Subcutaneous abdominal adipose tissue (tissue), 5 donors: ENCODE results near the gene NXNL1.

Experiments used
- H3K27ac ChIP-seq: one replicate; pipeline ENCODE4 v1.7.0; 2013; ENCODE audit warnings: low read depth, mild to moderate bottlenecking, inconsistent platforms, low read length, moderate library complexity
- H3K27me3 ChIP-seq, 5 donors: one replicate each; pipeline ENCODE4 v1.7.0; 2013; ENCODE audit warnings: low read length in 5 of 5, inconsistent platforms in 1 of 5; ENCODE audit not compliant: control insufficient read depth in 5 of 5, insufficient read depth in 4 of 5
- H3K36me3 ChIP-seq, 5 donors: one replicate each; pipeline ENCODE4 v1.7.0; 2013; ENCODE audit warnings: low read length in 5 of 5; ENCODE audit not compliant: control insufficient read depth in 5 of 5, insufficient read depth in 5 of 5
- H3K4me1 ChIP-seq, 5 donors: one replicate each; pipeline ENCODE4 v1.7.0; 2013; ENCODE audit warnings: low read length in 5 of 5, mild to moderate bottlenecking in 3 of 5, moderate library complexity in 1 of 5; ENCODE audit not compliant: control insufficient read depth in 5 of 5, insufficient read depth in 5 of 5
- H3K4me3 ChIP-seq, 5 donors: one replicate each; pipeline ENCODE4 v1.7.0; 2013; ENCODE audit warnings: low read length in 5 of 5, low read depth in 1 of 5
- H3K9ac ChIP-seq, 5 donors: one replicate each; pipeline ENCODE4 v1.7.0; 2013; ENCODE audit warnings: low read length in 5 of 5, mild to moderate bottlenecking in 4 of 5, moderate library complexity in 3 of 5
- H3K9me3 ChIP-seq, 5 donors: one replicate each; pipeline ENCODE4 v1.7.0; 2013; ENCODE audit warnings: low read length in 5 of 5; ENCODE audit not compliant: control insufficient read depth in 5 of 5
- donor health status: healthy.
- donor health status: healthy.
- donor health status: healthy.
- donor health status: healthy.
- donor health status: healthy.

NXNL1 gene

DNA sequence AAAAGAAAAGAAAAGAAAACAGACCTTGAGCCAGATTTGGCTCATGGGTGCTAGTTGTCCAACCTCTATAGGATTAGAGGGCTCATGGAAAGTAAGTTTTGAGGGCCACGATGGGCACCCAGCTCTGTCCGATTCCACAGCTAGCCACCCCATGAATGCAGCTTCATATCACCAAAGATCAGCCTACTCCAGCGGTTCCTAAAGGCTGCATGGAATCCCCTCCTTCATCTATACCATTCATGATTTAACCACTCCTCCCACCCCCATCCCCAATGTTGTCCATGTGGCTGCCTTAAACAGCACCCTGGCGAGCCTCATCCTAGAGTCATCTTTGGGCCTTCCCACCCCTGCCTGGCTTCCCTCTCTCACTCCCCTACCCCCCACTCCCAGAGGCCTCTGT, 38.8 kb downstream of the NXNL1 start:
- Histone ChIP-seq H3K9ac (no peak overlapping the region), H3K4me3 (no peak overlapping the region), H3K4me1 (peaks cover 4 to 31% (median 26%) of the 10 kb centered on the region in 5 donors), H3K36me3 (peaks cover 0 to 15% (median 13%) of the 10 kb centered on the region in 5 donors), H3K27me3 (no peaks in the 10 kb centered on the region), H3K27ac (no peak overlapping the region), H3K9me3 (no peaks in the 10 kb centered on the region)

GRCh38 chr19:17420475-17420924, 40.2 kb downstream of the NXNL1 start:
- H3K27me3 ChIP-seq, result no peaks in the 10 kb centered on the region
- H3K9ac ChIP-seq, result peak overlapping the region in 4 of 5 donors; percentile 64 to 84 (median 77)
- peak overlapping the region; percentile 50 for H3K27ac ChIP-seq
- H3K36me3 ChIP-seq, result peaks cover 0 to 15% (median 13%) of the 10 kb centered on the region in 5 donors
- peaks cover 4 to 31% (median 29%) of the 10 kb centered on the region in 5 donors for H3K4me1 ChIP-seq
- peak overlapping the region; percentile 58 to 85 (median 72) for H3K4me3 ChIP-seq
- no peaks in the 10 kb centered on the region for H3K9me3 ChIP-seq

GRCh38 chr19:17419621-17420474, 40.9 kb downstream of the NXNL1 start, which contains the start of gene MVB12A:
Gene MVB12A, plus strand, starts transcription at chr19:17420047. Its CDS starts 89 bp downstream, at chr19:17420136.
- Histone ChIP-seq H3K36me3 (peaks cover 0 to 15% (median 13%) of the 10 kb centered on the region in 5 donors), H3K27me3 (no peaks in the 10 kb centered on the region), H3K4me3 (peak within 1 kb of the TSS; percentile 67 to 85 (median 72)), H3K9ac (peak within 1 kb of the TSS; percentile 64 to 84 (median 76)), H3K4me1 (peaks cover 4 to 29% (median 25%) of the 10 kb centered on the region in 5 donors), H3K9me3 (no peaks in the 10 kb centered on the region), H3K27ac (peak within 1 kb of the TSS; percentile 84)

DNA sequence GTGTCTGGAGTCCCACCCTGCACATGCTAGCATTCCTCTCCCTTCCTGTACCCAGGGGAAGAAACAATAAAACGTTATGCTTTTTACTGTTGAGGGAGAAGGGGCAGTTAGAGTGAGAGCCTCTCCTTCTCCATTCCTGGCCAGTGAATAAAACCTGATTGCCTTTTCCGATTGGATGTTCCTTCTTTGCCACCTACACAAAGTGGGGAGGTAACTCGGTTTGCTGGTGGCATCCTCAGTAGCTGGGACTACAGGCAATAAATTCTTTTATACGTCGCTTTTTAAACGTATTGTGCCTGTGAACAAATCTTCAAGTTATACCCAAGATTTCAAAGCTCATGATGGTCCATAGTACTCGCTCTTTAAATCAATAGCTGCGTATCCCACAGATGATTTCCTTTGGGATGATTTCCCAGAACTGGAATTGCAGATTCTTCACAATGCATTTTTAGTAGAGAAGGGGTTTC, 41.5 kb downstream of the NXNL1 start:
- Histone ChIP-seq H3K36me3 (peaks cover 0 to 16% (median 13%) of the 10 kb centered on the region in 5 donors), H3K9ac (peak overlapping the region; percentile 25 to 77 (median 71)), H3K27me3 (no peaks in the 10 kb centered on the region), H3K9me3 (no peaks in the 10 kb centered on the region), H3K4me1 (peaks cover 4 to 26% (median 22%) of the 10 kb centered on the region in 5 donors), H3K4me3 (peak overlapping the region; percentile 45 to 85 (median 68)), H3K27ac (peak overlapping the region; percentile 84)

DNA sequence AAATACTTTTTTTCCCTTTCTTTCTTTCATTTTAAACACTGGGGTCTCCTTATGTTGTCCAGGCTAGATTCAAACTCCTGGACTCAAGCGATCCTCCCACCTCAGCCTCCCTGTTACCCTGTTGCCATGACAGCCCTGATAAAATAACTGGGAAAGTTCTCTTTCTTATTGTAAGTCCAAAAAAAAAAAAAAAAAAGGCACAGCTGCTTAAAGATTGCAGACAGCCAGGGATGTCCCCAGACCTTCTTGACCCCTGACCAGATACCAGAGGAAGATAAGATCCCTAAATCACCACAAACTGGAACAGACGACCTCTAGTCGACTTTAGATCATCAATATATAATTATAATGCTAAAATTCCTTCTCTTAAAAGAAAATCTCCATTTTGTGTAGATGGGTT, 42.0 kb downstream of the NXNL1 start:
- no peaks in the 10 kb centered on the region for H3K27me3 ChIP-seq
- no peaks in the 10 kb centered on the region for H3K9me3 ChIP-seq
- H3K36me3 ChIP-seq, result peaks cover 0 to 13% (median 11%) of the 10 kb centered on the region in 5 donors
- peak overlapping the region; percentile 84 for H3K27ac ChIP-seq
- peak overlapping the region in 4 of 5 donors; percentile 45 to 85 (median 76) for H3K4me3 ChIP-seq
- peak overlapping the region; percentile 25 to 77 (median 71) for H3K9ac ChIP-seq
- H3K4me1 ChIP-seq, result peaks cover 4 to 28% (median 25%) of the 10 kb centered on the region in 5 donors

DNA sequence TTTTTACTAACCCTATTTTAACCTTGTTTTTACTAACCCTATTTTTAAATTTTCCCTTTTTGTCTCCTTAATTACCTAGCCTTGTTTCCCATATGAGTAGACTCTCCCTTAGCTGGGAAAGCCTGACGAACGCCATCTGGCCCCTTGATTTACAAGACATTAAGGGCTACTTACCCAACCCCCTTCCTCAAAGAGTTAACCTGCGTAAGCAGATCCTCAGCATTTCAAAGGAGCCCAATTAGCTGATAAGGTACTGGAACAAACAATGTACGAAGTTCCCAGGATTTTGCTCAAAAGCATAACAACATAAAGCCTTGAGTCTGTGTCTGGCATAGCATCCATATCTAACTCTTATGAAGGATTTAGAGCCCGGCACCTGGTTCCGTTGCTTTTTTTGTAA, 45.6 kb downstream of the NXNL1 start:
- no peak overlapping the region for H3K4me3 ChIP-seq
- H3K9me3 ChIP-seq, result no peaks in the 10 kb centered on the region
- H3K27ac ChIP-seq, result no peak overlapping the region
- H3K4me1 ChIP-seq, result peaks cover 4 to 39% (median 29%) of the 10 kb centered on the region in 5 donors
- H3K36me3 ChIP-seq, result peaks cover 0 to 6% (median 0%) of the 10 kb centered on the region in 5 donors
- H3K27me3 ChIP-seq, result no peaks in the 10 kb centered on the region
- no peak overlapping the region for H3K9ac ChIP-seq

- Histone ChIP-seq H3K4me1 (peaks cover 2 to 32% (median 27%) of the 10 kb centered on the region in 5 donors), H3K4me3 (no peak overlapping the region), H3K27ac (no peak overlapping the region), H3K9ac (no peak overlapping the region), H3K27me3 (no peaks in the 10 kb centered on the region), H3K9me3 (no peaks in the 10 kb centered on the region), H3K36me3 (peaks cover 0 to 6% (median 0%) of the 10 kb centered on the region in 5 donors)
These were observed 46.6 kb downstream of the NXNL1 start for GRCh38 chr19:17414097-17414496.

DNA sequence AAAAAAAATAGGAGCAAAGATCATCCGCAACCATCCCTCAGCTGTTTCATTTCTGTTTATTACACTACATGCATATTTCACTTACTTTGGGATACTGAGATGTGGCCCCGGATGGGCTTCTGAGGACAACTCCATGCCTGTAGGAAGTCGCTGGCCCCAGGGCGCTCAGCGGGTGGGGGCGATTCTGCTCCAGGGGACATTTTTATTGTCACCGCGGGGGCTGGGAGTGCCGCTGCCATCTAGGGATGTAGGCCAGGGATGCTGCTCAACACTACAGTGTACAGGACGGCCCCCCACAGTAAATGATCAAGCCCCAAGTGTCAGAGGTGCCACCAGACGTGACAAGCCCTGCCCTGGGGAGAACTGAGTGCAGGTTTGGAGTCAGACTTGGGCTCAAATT, 48.9 kb downstream of the NXNL1 start:
- H3K27ac ChIP-seq, result no peak overlapping the region
- H3K36me3 ChIP-seq, result peaks cover 0 to 6% (median 0%) of the 10 kb centered on the region in 5 donors
- no peaks in the 10 kb centered on the region for H3K27me3 ChIP-seq
- H3K9ac ChIP-seq, result no peak overlapping the region
- H3K9me3 ChIP-seq, result no peaks in the 10 kb centered on the region
- no peak overlapping the region for H3K4me3 ChIP-seq
- peaks cover 0 to 36% (median 24%) of the 10 kb centered on the region in 5 donors for H3K4me1 ChIP-seq

DNA sequence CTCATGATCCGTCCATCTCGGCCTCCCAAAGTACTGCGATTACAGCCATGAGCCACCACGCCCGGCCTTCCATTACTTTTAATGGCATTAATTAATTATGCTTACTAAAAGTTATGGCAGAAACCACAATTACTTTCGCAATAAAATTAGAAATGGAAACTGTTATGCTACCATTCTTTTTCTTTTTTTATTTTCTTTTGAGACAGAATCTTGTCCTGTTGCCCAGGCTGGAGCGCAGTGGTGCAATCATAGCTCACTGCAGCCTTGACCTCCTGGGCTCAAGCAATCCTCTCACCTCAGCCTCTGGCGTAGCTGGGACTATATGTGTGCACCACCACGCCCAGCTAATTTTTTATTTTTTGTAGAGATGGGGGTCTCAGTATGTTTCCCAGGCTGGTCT, 50.7 kb downstream of the NXNL1 start:
- no peak overlapping the region for H3K9ac ChIP-seq
- H3K4me3 ChIP-seq, result no peak overlapping the region
- H3K4me1 ChIP-seq, result peaks cover 3 to 55% (median 32%) of the 10 kb centered on the region in 5 donors
- no peak overlapping the region for H3K27ac ChIP-seq
- no peaks in the 10 kb centered on the region for H3K27me3 ChIP-seq
- no peaks in the 10 kb centered on the region for H3K9me3 ChIP-seq
- H3K36me3 ChIP-seq, result peaks cover 0 to 6% (median 0%) of the 10 kb centered on the region in 5 donors

GRCh38 chr19:17406887-17407196, 53.9 kb downstream of the NXNL1 start:
- H3K4me3 ChIP-seq, result peak overlapping the region; percentile 19 to 84 (median 79)
- peaks cover 0 to 10% (median 4%) of the 10 kb centered on the region in 5 donors for H3K36me3 ChIP-seq
- H3K4me1 ChIP-seq, result peaks cover 3 to 50% (median 28%) of the 10 kb centered on the region in 5 donors
- peak overlapping the region; percentile 90 for H3K27ac ChIP-seq
- H3K27me3 ChIP-seq, result peaks cover 0 to 3% (median 0%) of the 10 kb centered on the region in 5 donors
- H3K9ac ChIP-seq, result peak overlapping the region in 3 of 5 donors; percentile 3 to 73 (median 61)
- no peaks in the 10 kb centered on the region for H3K9me3 ChIP-seq
